Psoas muscle (tissue), 8 donors: ENCODE results near the gene SCAMP4. TPM values are rescaled to one million over a fixed set of nuclear protein-coding genes. Genes with fewer than 3 reads are reported as not detected.

ENCODE experiments used
- ATAC-seq, 4 donors: fragments of 200-7000 bp; cut with Tn5 transposase; one replicate each; pipeline ENCODE4 v1.9.1; 2020; ENCODE audit warnings: moderate library complexity in 3 of 4, mild to moderate bottlenecking in 2 of 4
- DNase-seq, 2 donors: peaks; one replicate each; pipeline ENCODE4 v3.0.0-alpha.2; 2020
- H3K27ac ChIP-seq: fragments of 200-600 bp; one replicate; pipeline ENCODE4 v1.8.0; 2022
- H3K27me3 ChIP-seq, 3 donors: fragments of 200-600 bp in 1 of 3; one replicate each; pipeline versions ENCODE4 v1.6.1 to v1.8.0; 2013 to 2022; ENCODE audit warnings: low read length in 2 of 3, mild to moderate bottlenecking in 2 of 3, moderate library complexity in 1 of 3; ENCODE audit not compliant: insufficient read depth in 3 of 3
- H3K36me3 ChIP-seq, 2 donors: fragments of 200-600 bp in 1 of 2; one replicate each; pipeline versions ENCODE4 v1.6.1 to v1.8.0; 2013 to 2022; ENCODE audit warnings: low read depth in 1 of 2, mild to moderate bottlenecking in 1 of 2, moderate library complexity in 1 of 2; ENCODE audit not compliant: insufficient read depth in 1 of 2
- H3K4me1 ChIP-seq: fragments of 200-600 bp; one replicate; pipeline ENCODE4 v1.8.0; 2022
- H3K4me3 ChIP-seq: fragments of 200-600 bp; one replicate; pipeline ENCODE4 v1.8.0; 2022; ENCODE audit warnings: mild to moderate bottlenecking
- H3K9me3 ChIP-seq: fragments of 200-600 bp; one replicate; pipeline ENCODE4 v1.8.0; 2022
- WGBS, 3 donors: extraction: QIAGEN DNeasy Blood & Tissue Kit; methylation state at CpG; one replicate each; pipeline versions ENCODE4 v1.1.6 to v1.1.7; 2013; 5-methylcytosine and 5-hydroxymethylcytosine counted together
- intact Hi-C, 2 donors: fragments of 100-400 bp; cut with DNase I; formaldehyde crosslinking; loops; one replicate each; pipeline versions ENCODE4 v1.11.0 to v1.14.2; 2022
- polyA plus RNA-seq, 3 donors: library from polyadenylated mRNA; stranded (reverse); fragments of 200-250 nt; gene quantifications; one replicate each; pipeline ENCODE4 v1.2.3, GENCODE V29; 2013
- total RNA-seq, 4 donors: library from RNA; stranded (reverse); fragmentation: NEBNext Ultra II Directional in 2 of 4; extraction: Animal tissue kit (Norgen Biotek cat#: 25700) in 2 of 4; gene quantifications; one replicate each; pipeline versions ENCODE4 v1.2.1 to v1.2.4, GENCODE V29; 2021 to 2023
- TF ChIP-seq, protein P1 (sequence below): fragments of 200-600 bp; IDR thresholded peaks from one replicate; pipeline ENCODE4 v1.8.0; 2022; ENCODE audit warnings: antibody characterized with exemption
- donor health status: healthy with polysubstance abuse.
- donor health status: DM: no; HTN: no; CAD: no; lungs with moderate emphysema.
- donor health status: Bipolar disorder and iron deficiency.
- donor health status: healthy.
- donor health status: DM: yes; HTN: yes; CAD: no.
- donor health status: DM: no; HTN: no; CAD: no.
- donor health status: DM: no; HTN: no; CAD: no.
- donor health status: DM: yes; HTN: yes; CAD: no.

SCAMP4 gene
- total and polyA plus RNA-seq, 7 donors, result 9.5 to 17.5 (median 15.5) TPM

DNA sequence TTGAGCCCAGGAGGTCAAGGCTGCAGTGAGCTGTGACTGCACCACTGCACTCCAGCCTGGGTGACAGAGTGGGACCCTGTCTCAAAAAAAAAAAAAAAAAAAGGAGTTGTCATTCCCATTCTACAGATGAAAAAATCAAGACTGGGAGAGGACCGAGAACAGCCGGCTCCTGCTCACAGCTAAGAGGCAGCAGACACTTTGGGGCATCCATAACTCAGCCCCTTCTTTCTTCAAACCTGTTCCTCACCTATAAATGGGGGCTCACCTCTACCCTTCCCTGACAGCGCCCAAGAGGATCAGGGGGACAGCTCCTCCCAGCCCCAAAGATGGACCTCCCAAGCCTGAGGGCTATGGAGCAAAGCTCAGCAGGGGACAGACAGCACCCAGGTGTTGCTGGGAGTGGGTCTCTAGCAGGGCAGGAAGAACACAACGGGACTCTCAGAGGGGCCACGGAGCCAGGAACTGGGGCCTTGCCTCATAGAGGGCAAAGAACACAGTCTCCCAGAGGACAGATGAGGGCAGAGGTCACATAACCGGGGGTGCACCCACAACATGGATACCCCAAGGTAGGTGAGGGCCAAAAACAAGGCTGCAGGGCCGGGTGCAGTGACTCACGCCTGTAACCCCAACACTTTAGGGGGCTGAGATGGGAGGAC, 38.4 kb upstream of the SCAMP4 start:
- Histone ChIP-seq H3K27ac (no peak overlapping the region), H3K9me3 (no peaks in the 10 kb centered on the region), H3K36me3 (peaks cover 0 to 12% of the 10 kb centered on the region in 2 donors), H3K4me1 (peaks cover 6% of the 10 kb centered on the region), H3K4me3 (no peak overlapping the region), H3K27me3 (no peaks in the 10 kb centered on the region)
- WGBS, 3 donors, result 80 to 86% (median 84%) methylated on average over 8 of the region's 8 CpGs
- TF ChIP-seq, protein P1, sequence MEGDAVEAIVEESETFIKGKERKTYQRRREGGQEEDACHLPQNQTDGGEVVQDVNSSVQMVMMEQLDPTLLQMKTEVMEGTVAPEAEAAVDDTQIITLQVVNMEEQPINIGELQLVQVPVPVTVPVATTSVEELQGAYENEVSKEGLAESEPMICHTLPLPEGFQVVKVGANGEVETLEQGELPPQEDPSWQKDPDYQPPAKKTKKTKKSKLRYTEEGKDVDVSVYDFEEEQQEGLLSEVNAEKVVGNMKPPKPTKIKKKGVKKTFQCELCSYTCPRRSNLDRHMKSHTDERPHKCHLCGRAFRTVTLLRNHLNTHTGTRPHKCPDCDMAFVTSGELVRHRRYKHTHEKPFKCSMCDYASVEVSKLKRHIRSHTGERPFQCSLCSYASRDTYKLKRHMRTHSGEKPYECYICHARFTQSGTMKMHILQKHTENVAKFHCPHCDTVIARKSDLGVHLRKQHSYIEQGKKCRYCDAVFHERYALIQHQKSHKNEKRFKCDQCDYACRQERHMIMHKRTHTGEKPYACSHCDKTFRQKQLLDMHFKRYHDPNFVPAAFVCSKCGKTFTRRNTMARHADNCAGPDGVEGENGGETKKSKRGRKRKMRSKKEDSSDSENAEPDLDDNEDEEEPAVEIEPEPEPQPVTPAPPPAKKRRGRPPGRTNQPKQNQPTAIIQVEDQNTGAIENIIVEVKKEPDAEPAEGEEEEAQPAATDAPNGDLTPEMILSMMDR, result no peak
- no peak for ATAC-seq
- DNase-seq, result no peak
- intact Hi-C loops, result no loop called here

DNA sequence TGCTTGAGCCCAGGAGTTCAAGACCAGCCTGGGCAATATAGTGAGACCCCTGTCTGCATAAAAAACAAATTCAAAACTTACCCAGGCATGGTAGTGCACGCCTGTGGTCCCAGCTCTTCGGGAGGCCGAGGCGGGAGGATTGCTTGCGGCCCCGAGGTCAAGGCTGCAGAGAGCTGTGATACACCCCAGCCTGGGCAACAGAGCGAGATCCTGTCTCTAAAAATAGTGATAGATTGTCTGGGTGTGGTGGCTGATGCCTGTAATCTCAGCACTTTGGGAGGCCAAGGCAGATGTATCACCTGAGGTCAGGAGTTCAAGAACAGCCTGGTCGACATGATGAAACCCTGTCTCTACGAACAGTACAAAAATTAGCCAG, 37.9 kb upstream of the SCAMP4 start:
- TF ChIP-seq, protein P1, result no peak
- intact Hi-C loops, result no loop called here
- peaks cover 4% of the 10 kb centered on the region for H3K4me1 ChIP-seq
- H3K27me3 ChIP-seq, result no peaks in the 10 kb centered on the region
- no peak overlapping the region for H3K27ac ChIP-seq
- H3K4me3 ChIP-seq, result no peak overlapping the region
- peaks cover 0 to 13% of the 10 kb centered on the region in 2 donors for H3K36me3 ChIP-seq
- ATAC-seq (no peak), DNase-seq (no peak)
- H3K9me3 ChIP-seq, result no peaks in the 10 kb centered on the region
- whole genome bisulfite sequencing, 3 donors, result 89 to 91% (median 90%) methylated on average over 9 of the region's 9 CpGs

DNA sequence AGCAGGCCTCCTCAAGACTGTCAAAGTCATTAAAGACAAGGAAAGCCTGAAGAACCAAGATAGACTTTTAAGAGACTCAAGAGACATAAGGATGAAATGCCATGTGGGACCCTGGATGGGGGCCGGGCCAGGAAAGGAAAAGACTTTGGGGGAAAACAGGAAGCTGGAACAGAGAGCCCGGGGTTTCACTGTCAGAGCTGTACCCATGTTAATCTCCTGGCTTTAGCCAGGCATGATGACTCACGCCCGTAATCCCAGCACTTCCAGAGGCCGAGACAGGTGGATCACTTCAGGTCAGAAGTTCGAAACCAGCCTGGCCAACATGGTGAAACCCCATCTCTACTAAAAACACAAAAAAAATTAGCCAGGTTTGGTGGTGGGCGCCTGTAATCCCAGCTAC, 36.2 kb upstream of the SCAMP4 start:
- WGBS, 3 donors, result 63 to 66% (median 64%) methylated on average over 7 of the region's 7 CpGs

DNA sequence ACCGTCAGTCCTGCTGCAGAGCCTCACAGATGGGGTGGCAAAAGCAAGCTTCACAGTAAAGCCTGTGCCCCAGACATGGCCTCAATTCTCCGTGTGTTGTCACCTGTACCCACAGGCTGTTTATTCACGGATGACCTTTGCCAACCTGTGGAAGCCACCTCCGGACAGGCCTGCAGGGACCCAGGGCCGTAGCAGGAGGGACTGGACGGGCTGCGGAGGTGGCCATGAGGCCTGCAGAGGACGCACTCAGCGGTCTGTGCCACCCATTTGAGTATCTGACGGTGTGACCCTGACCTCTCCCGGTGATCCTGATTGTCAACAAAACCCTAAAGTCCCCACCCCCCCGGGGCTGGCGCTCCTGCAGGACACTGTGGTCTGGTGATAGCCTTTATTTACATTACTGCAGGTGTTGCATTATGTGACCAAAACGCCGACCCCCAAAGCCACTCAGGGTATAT, 34.0 kb upstream of the SCAMP4 start:
- Histone ChIP-seq H3K4me1 (peaks cover 31% of the 10 kb centered on the region), H3K27ac (no peak overlapping the region), H3K36me3 (peaks cover 0 to 13% of the 10 kb centered on the region in 2 donors), H3K4me3 (no peak overlapping the region), H3K9me3 (no peaks in the 10 kb centered on the region), H3K27me3 (no peaks in the 10 kb centered on the region)
- intact Hi-C loops, result no loop called here
- 85 to 91% (median 86%) methylated on average over 15 of the region's 15 CpGs for WGBS, 3 donors
- TF ChIP-seq, protein P1, result no peak
- DNase-seq (no peak), ATAC-seq (no peak)

More for the DNA sequence above, 36.2 kb upstream of the SCAMP4 start:
- H3K36me3 ChIP-seq, result peaks cover 0 to 13% of the 10 kb centered on the region in 2 donors
- intact Hi-C loops, result no loop called here
- no peaks in the 10 kb centered on the region for H3K27me3 ChIP-seq
- no peak overlapping the region for H3K27ac ChIP-seq
- no peak overlapping the region for H3K4me3 ChIP-seq
- H3K9me3 ChIP-seq, result no peaks in the 10 kb centered on the region
- no peak for DNase-seq
- ATAC-seq, result no peak
- H3K4me1 ChIP-seq, result peaks cover 19% of the 10 kb centered on the region
- TF ChIP-seq, protein P1, result no peak

DNA sequence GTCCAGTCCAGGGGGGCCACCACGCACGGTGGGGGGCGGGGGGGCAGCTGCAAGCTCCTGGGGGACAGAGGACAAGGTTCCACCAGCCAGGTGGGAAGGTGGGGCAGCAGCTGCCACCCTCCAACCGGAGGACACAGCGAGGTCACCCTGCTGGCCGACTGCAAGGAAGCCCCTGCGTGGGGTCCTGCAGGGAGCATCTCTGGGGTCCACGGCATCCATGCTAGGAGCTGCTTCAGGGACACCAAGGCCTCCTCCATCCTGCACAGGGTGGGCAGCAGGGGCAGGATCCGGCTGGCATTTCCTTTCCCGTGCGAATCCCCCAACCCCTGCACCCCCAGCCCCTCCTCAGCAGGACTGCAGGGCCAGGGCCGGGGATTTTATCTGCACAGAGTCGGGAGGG, 33.6 kb upstream of the SCAMP4 start:
- H3K27ac ChIP-seq, result no peak overlapping the region
- intact Hi-C loops, result no loop called here
- H3K4me1 ChIP-seq, result peaks cover 36% of the 10 kb centered on the region
- H3K36me3 ChIP-seq, result peaks cover 0 to 13% of the 10 kb centered on the region in 2 donors
- ATAC-seq (no peak), DNase-seq (no peak)
- TF ChIP-seq, protein P1, result no peak
- 83 to 86% (median 85%) methylated on average over 12 to 13 of the region's 13 CpGs for WGBS, 3 donors
- H3K9me3 ChIP-seq, result no peaks in the 10 kb centered on the region
- H3K27me3 ChIP-seq, result no peaks in the 10 kb centered on the region
- H3K4me3 ChIP-seq, result no peak overlapping the region
